Astrocyte (in vitro differentiated cells and primary cell): Measurements from ENCODE around the gene AGPAT4. TPM values are rescaled to one million over a fixed set of nuclear protein-coding genes. Genes with fewer than 3 reads are reported as not detected.

Experiments
- DNase-seq: peaks from one replicate; pipeline ENCODE4 v3.0.0-alpha.2; 2010; ENCODE audit warnings: low read depth
- FAIRE-seq: peaks from 2 replicates; lab custom pipeline; 2011; peaks lifted over from hg19 to GRCh38; lab: Jason Lieb, UNC
- H2AFZ ChIP-seq: 2 replicates; pipeline ENCODE4 v1.6.0; 2012; ENCODE audit warnings: low read depth, low read length, inconsistent platforms
- H3K27ac ChIP-seq: 2 replicates; pipeline ENCODE4 v1.5.1; 2011; ENCODE audit warnings: low read depth, low read length, inconsistent platforms
- H3K27me3 ChIP-seq: 2 replicates; pipeline ENCODE4 v1.6.0; 2011; ENCODE audit warnings: low read length, inconsistent platforms; ENCODE audit not compliant: insufficient read depth
- H3K36me3 ChIP-seq: 2 replicates; pipeline ENCODE4 v1.5.1; 2011; ENCODE audit warnings: low read length, inconsistent platforms; ENCODE audit not compliant: insufficient read depth
- H3K4me1 ChIP-seq: 2 replicates; pipeline ENCODE4 v1.5.1; 2011; ENCODE audit warnings: low read length, inconsistent platforms; ENCODE audit not compliant: insufficient read depth
- H3K4me2 ChIP-seq: 2 replicates; pipeline ENCODE4 v1.6.0; 2012; ENCODE audit warnings: low read length, inconsistent platforms
- H3K4me3 ChIP-seq: 2 replicates; pipeline ENCODE4 v1.5.1; 2011; ENCODE audit warnings: low read depth, mild to moderate bottlenecking, low read length, inconsistent platforms; ENCODE audit not compliant: insufficient read depth
- H3K79me2 ChIP-seq: 2 replicates; pipeline ENCODE4 v1.6.0; 2012; ENCODE audit warnings: mild to moderate bottlenecking, low read length, inconsistent platforms; ENCODE audit not compliant: insufficient read depth
- H3K9ac ChIP-seq: 2 replicates; pipeline ENCODE4 v1.6.0; 2012; ENCODE audit warnings: mild to moderate bottlenecking, low read length, inconsistent platforms
- H3K9me3 ChIP-seq: 2 replicates; pipeline ENCODE4 v1.5.1; 2012; ENCODE audit warnings: low read depth, mild to moderate bottlenecking, low read length, inconsistent platforms; ENCODE audit not compliant: insufficient read depth
- H4K20me1 ChIP-seq: 2 replicates; pipeline ENCODE4 v1.6.0; 2012; ENCODE audit warnings: low read length, inconsistent platforms; ENCODE audit not compliant: insufficient read depth
- H3K27ac Mint-ChIP-seq: one replicate; pipeline ENCODE4 v1.8.0; 2021; ENCODE audit warnings: mild to moderate bottlenecking, mixed read lengths; ENCODE audit not compliant: unreplicated experiment
- H3K27me3 Mint-ChIP-seq: one replicate; pipeline ENCODE4 v1.8.0; 2021; ENCODE audit warnings: low read depth, mixed read lengths; ENCODE audit not compliant: unreplicated experiment
- H3K36me3 Mint-ChIP-seq: one replicate; pipeline ENCODE4 v1.8.0; 2021; ENCODE audit warnings: low read depth, mixed read lengths; ENCODE audit not compliant: unreplicated experiment
- H3K4me1 Mint-ChIP-seq: one replicate; pipeline ENCODE4 v1.8.0; 2021; ENCODE audit warnings: low read depth, mixed read lengths; ENCODE audit not compliant: unreplicated experiment
- H3K4me3 Mint-ChIP-seq: one replicate; pipeline ENCODE4 v1.8.0; 2021; ENCODE audit warnings: mild to moderate bottlenecking, moderate library complexity, mixed read lengths; ENCODE audit not compliant: unreplicated experiment
- H3K9me3 Mint-ChIP-seq: one replicate; pipeline ENCODE4 v1.8.0; 2021; ENCODE audit warnings: mild to moderate bottlenecking, mixed read lengths; ENCODE audit not compliant: unreplicated experiment
- CTCF ChIP-seq: IDR thresholded peaks from 2 replicates; pipeline ENCODE4 v1.5.1; 2011; ENCODE audit warnings: low read depth, mild to moderate bottlenecking, inconsistent platforms, low read length, moderate library complexity; ENCODE audit not compliant: insufficient read depth
- EZH2 ChIP-seq: IDR thresholded peaks from 2 replicates; pipeline ENCODE4 v1.6.1; 2012; ENCODE audit warnings: mild to moderate bottlenecking, low read length, inconsistent platforms; ENCODE audit not compliant: insufficient read depth
- total RNA-seq: library from RNA; stranded (reverse); gene quantifications from 2 replicates; pipeline ENCODE4 v1.2.1, GENCODE V29; 2021

The AGPAT4 gene
- total RNA-seq, 1 donor from 2014 or later: 27.2 TPM

- TF ChIP-seq CTCF: no peak
- no peak for TF ChIP-seq EZH2
- DNase-seq: peak; percentile 28
- Mint-ChIP-seq H3K4me3 (no peak overlapping the region), H3K27me3 (no peaks in the 10 kb centered on the region), H3K36me3 (peaks cover 36% of the 10 kb centered on the region), H3K9me3 (peaks cover 5% of the 10 kb centered on the region), H3K4me1 (peaks cover 9% of the 10 kb centered on the region), H3K27ac (no peak overlapping the region)
- Histone ChIP-seq H4K20me1 (no peaks in the 10 kb centered on the region), H3K4me1 (peaks cover 19% of the 10 kb centered on the region), H3K79me2 (peaks cover 31% of the 10 kb centered on the region), H3K27ac (no peak overlapping the region), H3K9me3 (no peaks in the 10 kb centered on the region), H2AFZ (no peak overlapping the region), H3K27me3 (no peaks in the 10 kb centered on the region), H3K9ac (no peak overlapping the region), H3K4me2 (no peak overlapping the region), H3K4me3 (no peak overlapping the region), H3K36me3 (no peaks in the 10 kb centered on the region)
- FAIRE-seq: no peak
These were observed 61.0 kb downstream of the AGPAT4 start for GRCh38 chr6:161212902-161213301.

DNA sequence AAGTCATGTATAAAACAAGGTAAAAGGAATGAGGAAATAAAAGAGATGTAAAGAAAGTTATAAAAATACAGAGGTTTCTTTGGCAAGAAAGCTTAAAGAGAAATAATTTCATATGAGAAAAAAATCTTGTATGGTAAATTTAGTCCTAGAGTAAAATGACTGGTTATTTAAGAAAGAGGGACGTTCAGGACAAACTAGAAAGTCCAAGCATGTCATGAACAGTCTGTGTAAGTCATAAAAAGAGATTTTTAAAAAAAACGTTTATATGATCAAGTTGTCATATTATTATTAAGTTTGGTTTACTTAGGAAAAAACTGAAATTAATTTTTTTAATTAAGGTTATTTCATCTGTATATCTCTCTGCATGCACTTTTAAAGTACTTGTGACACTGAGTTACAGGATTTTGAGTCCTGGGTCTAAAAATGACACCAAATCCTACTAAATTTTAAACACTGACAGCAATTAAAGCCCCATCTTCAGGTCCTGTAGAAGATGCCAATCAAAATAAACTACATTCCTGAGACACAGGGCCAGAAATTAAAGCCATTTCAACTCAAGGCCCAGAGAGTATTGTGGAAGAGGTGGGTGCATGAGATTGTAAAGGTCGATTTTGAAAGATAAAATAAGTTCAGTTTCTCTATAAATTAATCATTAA, 62.4 kb downstream of the AGPAT4 start:
- peaks cover under 1% of the 10 kb centered on the region for H4K20me1 ChIP-seq
- H2AFZ ChIP-seq: no peak overlapping the region
- H3K27me3 ChIP-seq: no peaks in the 10 kb centered on the region
- H3K4me1 ChIP-seq: peaks cover 19% of the 10 kb centered on the region
- TF ChIP-seq CTCF (no peak), EZH2 (no peak)
- H3K27ac Mint-ChIP-seq: no peak overlapping the region
- no peak overlapping the region for H3K4me3 Mint-ChIP-seq
- no peak overlapping the region for H3K4me2 ChIP-seq
- H3K27ac ChIP-seq: no peak overlapping the region
- no peak for FAIRE-seq
- H3K36me3 ChIP-seq: no peaks in the 10 kb centered on the region
- peaks cover 5% of the 10 kb centered on the region for H3K9me3 Mint-ChIP-seq
- peaks cover 24% of the 10 kb centered on the region for H3K36me3 Mint-ChIP-seq
- peaks cover 11% of the 10 kb centered on the region for H3K4me1 Mint-ChIP-seq
- peaks cover 32% of the 10 kb centered on the region for H3K79me2 ChIP-seq
- no peak overlapping the region for H3K4me3 ChIP-seq
- H3K27me3 Mint-ChIP-seq: no peaks in the 10 kb centered on the region
- no peaks in the 10 kb centered on the region for H3K9me3 ChIP-seq
- DNase-seq: no peak
- H3K9ac ChIP-seq: no peak overlapping the region

DNA sequence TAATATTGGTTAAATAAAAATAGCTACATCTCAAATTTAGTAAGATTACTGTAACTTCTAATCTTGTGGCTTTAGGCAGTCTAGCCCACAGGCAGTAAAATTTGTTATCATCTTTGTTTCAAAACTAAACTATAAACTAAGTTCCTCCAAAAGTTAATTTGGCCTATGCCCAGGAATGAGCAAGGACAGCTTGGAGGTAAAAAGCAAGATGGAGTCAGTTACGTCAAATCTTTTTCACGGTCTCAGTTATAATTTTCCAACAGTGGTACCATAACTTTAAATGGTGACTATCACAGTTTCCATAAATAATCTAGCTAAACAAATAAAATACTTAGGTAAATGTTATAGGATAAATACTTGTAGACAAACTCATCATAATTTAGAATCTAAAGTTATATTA, 63.0 kb downstream of the AGPAT4 start:
- no peak overlapping the region for H3K4me3 ChIP-seq
- no peak overlapping the region for H3K4me2 ChIP-seq
- no peaks in the 10 kb centered on the region for H3K27me3 ChIP-seq
- H3K9me3 ChIP-seq: no peaks in the 10 kb centered on the region
- no peak overlapping the region for H2AFZ ChIP-seq
- H3K36me3 ChIP-seq: no peaks in the 10 kb centered on the region
- no peak overlapping the region for H3K4me3 Mint-ChIP-seq
- peaks cover 10% of the 10 kb centered on the region for H3K4me1 Mint-ChIP-seq
- DNase-seq: no peak
- H3K79me2 ChIP-seq: peaks cover 39% of the 10 kb centered on the region
- peaks cover 7% of the 10 kb centered on the region for H4K20me1 ChIP-seq
- H3K9me3 Mint-ChIP-seq: peaks cover 5% of the 10 kb centered on the region
- no peak for FAIRE-seq
- TF ChIP-seq EZH2: no peak
- no peak for TF ChIP-seq CTCF
- H3K36me3 Mint-ChIP-seq: peaks cover 19% of the 10 kb centered on the region
- H3K27me3 Mint-ChIP-seq: no peaks in the 10 kb centered on the region
- no peak overlapping the region for H3K27ac ChIP-seq
- H3K27ac Mint-ChIP-seq: no peak overlapping the region
- no peak overlapping the region for H3K9ac ChIP-seq
- peaks cover 12% of the 10 kb centered on the region for H3K4me1 ChIP-seq
